ENCODE data around the gene VGF.

VGF gene

GRCh38 chr7:101186844-101187428 is 21.6 kb upstream of the VGF start:
- Histone ChIP-seq H3K4me3 (ENCODE audit: low read length in 2 of 2) (no peak overlapping the region), H3K4me1 (ENCODE audit: control insufficient read depth in 2 of 2, insufficient read depth in 2 of 2, low read length in 2 of 2) (peaks cover 4 to 5% of the 10 kb centered on the region in 2 donors), H3K9ac (ENCODE audit: low read depth in 1 of 2, low read length in 2 of 2) (no peak overlapping the region), H3K27me3 (ENCODE audit: control insufficient read depth in 2 of 2, insufficient read depth in 2 of 2, low read length in 2 of 2) (peaks cover 0 to 3% of the 10 kb centered on the region in 2 donors), H3K9me3 (ENCODE audit: control insufficient read depth in 2 of 2, low read length in 2 of 2) (no peaks in the 10 kb centered on the region), H3K27ac (ENCODE audit: low read depth in 2 of 2, low read length in 2 of 2) (no peak overlapping the region), H3K36me3 (ENCODE audit: control insufficient read depth in 2 of 2, insufficient read depth in 2 of 2, low read length in 2 of 2) (no peaks in the 10 kb centered on the region)

GRCh38 chr7:101186194-101186593 is 20.8 kb upstream of the VGF start:
- peaks cover 4 to 5% of the 10 kb centered on the region in 2 donors for H3K4me1 ChIP-seq (ENCODE audit: control insufficient read depth in 2 of 2, insufficient read depth in 2 of 2, low read length in 2 of 2)
- H3K27ac ChIP-seq (ENCODE audit: low read depth in 2 of 2, low read length in 2 of 2): no peak overlapping the region
- H3K9me3 ChIP-seq (ENCODE audit: control insufficient read depth in 2 of 2, low read length in 2 of 2): no peaks in the 10 kb centered on the region
- H3K27me3 ChIP-seq (ENCODE audit: control insufficient read depth in 2 of 2, insufficient read depth in 2 of 2, low read length in 2 of 2): peaks cover 0 to 3% of the 10 kb centered on the region in 2 donors
- H3K4me3 ChIP-seq (ENCODE audit: low read length in 2 of 2): no peak overlapping the region
- no peak overlapping the region for H3K9ac ChIP-seq (ENCODE audit: low read depth in 1 of 2, low read length in 2 of 2)
- no peaks in the 10 kb centered on the region for H3K36me3 ChIP-seq (ENCODE audit: control insufficient read depth in 2 of 2, insufficient read depth in 2 of 2, low read length in 2 of 2)

- H3K27me3 ChIP-seq (ENCODE audit: control insufficient read depth in 2 of 2, insufficient read depth in 2 of 2, low read length in 2 of 2): peaks cover 5 to 9% of the 10 kb centered on the region in 2 donors
These were observed 20.0 kb upstream of the VGF start for GRCh38 chr7:101185258-101185839.

GRCh38 chr7:101180130-101180755 is 14.9 kb upstream of the VGF start, which contains the start of gene NAT16:
NAT16 (minus strand) TSS chr7:101180293; CDS start chr7:101174807, 5,486 bp downstream.
- no peaks in the 10 kb centered on the region for H3K9me3 ChIP-seq (ENCODE audit: control insufficient read depth in 2 of 2, low read length in 2 of 2)
- H3K27me3 ChIP-seq (ENCODE audit: control insufficient read depth in 2 of 2, insufficient read depth in 2 of 2, low read length in 2 of 2): peaks cover 36 to 37% of the 10 kb centered on the region in 2 donors
- no peak within 1 kb of the TSS for H3K27ac ChIP-seq (ENCODE audit: low read depth in 2 of 2, low read length in 2 of 2)
- no peak within 1 kb of the TSS for H3K4me3 ChIP-seq (ENCODE audit: low read length in 2 of 2)
- H3K9ac ChIP-seq (ENCODE audit: low read depth in 1 of 2, low read length in 2 of 2): no peak within 1 kb of the TSS
- H3K36me3 ChIP-seq (ENCODE audit: control insufficient read depth in 2 of 2, insufficient read depth in 2 of 2, low read length in 2 of 2): no peaks in the 10 kb centered on the region
- H3K4me1 ChIP-seq (ENCODE audit: control insufficient read depth in 2 of 2, insufficient read depth in 2 of 2, low read length in 2 of 2): peaks cover 4 to 5% of the 10 kb centered on the region in 2 donors

More at GRCh38 chr7:101185258-101185839, 20.0 kb upstream of the VGF start:
- H3K9me3 ChIP-seq (ENCODE audit: control insufficient read depth in 2 of 2, low read length in 2 of 2): no peaks in the 10 kb centered on the region
- H3K9ac ChIP-seq (ENCODE audit: low read depth in 1 of 2, low read length in 2 of 2): no peak overlapping the region
- no peak overlapping the region for H3K4me3 ChIP-seq (ENCODE audit: low read length in 2 of 2)
- H3K4me1 ChIP-seq (ENCODE audit: control insufficient read depth in 2 of 2, insufficient read depth in 2 of 2, low read length in 2 of 2): peaks cover 4 to 5% of the 10 kb centered on the region in 2 donors
- no peaks in the 10 kb centered on the region for H3K36me3 ChIP-seq (ENCODE audit: control insufficient read depth in 2 of 2, insufficient read depth in 2 of 2, low read length in 2 of 2)
- H3K27ac ChIP-seq (ENCODE audit: low read depth in 2 of 2, low read length in 2 of 2): no peak overlapping the region

- Histone ChIP-seq H3K36me3 (ENCODE audit: control insufficient read depth in 2 of 2, insufficient read depth in 2 of 2, low read length in 2 of 2) (no peaks in the 10 kb centered on the region), H3K9ac (ENCODE audit: low read depth in 1 of 2, low read length in 2 of 2) (no peak overlapping the region), H3K4me1 (ENCODE audit: control insufficient read depth in 2 of 2, insufficient read depth in 2 of 2, low read length in 2 of 2) (peaks cover 3 to 4% of the 10 kb centered on the region in 2 donors), H3K4me3 (ENCODE audit: low read length in 2 of 2) (no peak overlapping the region), H3K9me3 (ENCODE audit: control insufficient read depth in 2 of 2, low read length in 2 of 2) (no peaks in the 10 kb centered on the region), H3K27ac (ENCODE audit: low read depth in 2 of 2, low read length in 2 of 2) (no peak overlapping the region), H3K27me3 (ENCODE audit: control insufficient read depth in 2 of 2, insufficient read depth in 2 of 2, low read length in 2 of 2) (peaks cover 40 to 41% of the 10 kb centered on the region in 2 donors)
These were observed 14.3 kb upstream of the VGF start for GRCh38 chr7:101179713-101180112.

- Histone ChIP-seq H3K36me3 (ENCODE audit: control insufficient read depth in 2 of 2, insufficient read depth in 2 of 2, low read length in 2 of 2) (no peaks in the 10 kb centered on the region), H3K27ac (ENCODE audit: low read depth in 2 of 2, low read length in 2 of 2) (no peak overlapping the region), H3K4me1 (ENCODE audit: control insufficient read depth in 2 of 2, insufficient read depth in 2 of 2, low read length in 2 of 2) (peaks cover 3 to 4% of the 10 kb centered on the region in 2 donors), H3K9ac (ENCODE audit: low read depth in 1 of 2, low read length in 2 of 2) (no peak overlapping the region), H3K9me3 (ENCODE audit: control insufficient read depth in 2 of 2, low read length in 2 of 2) (no peaks in the 10 kb centered on the region), H3K4me3 (ENCODE audit: low read length in 2 of 2) (no peak overlapping the region), H3K27me3 (ENCODE audit: control insufficient read depth in 2 of 2, insufficient read depth in 2 of 2, low read length in 2 of 2) (peaks cover 44 to 46% of the 10 kb centered on the region in 2 donors)
These were observed 13.7 kb upstream of the VGF start for GRCh38 chr7:101179117-101179516.

GRCh38 chr7:101177644-101178043 is 12.3 kb upstream of the VGF start:
- no peak overlapping the region for H3K27ac ChIP-seq (ENCODE audit: low read depth in 2 of 2, low read length in 2 of 2)
- peaks cover 56 to 61% of the 10 kb centered on the region in 2 donors for H3K27me3 ChIP-seq (ENCODE audit: control insufficient read depth in 2 of 2, insufficient read depth in 2 of 2, low read length in 2 of 2)
- H3K36me3 ChIP-seq (ENCODE audit: control insufficient read depth in 2 of 2, insufficient read depth in 2 of 2, low read length in 2 of 2): no peaks in the 10 kb centered on the region
- no peak overlapping the region for H3K4me3 ChIP-seq (ENCODE audit: low read length in 2 of 2)
- H3K9me3 ChIP-seq (ENCODE audit: control insufficient read depth in 2 of 2, low read length in 2 of 2): no peaks in the 10 kb centered on the region
- peaks cover 7 to 9% of the 10 kb centered on the region in 2 donors for H3K4me1 ChIP-seq (ENCODE audit: control insufficient read depth in 2 of 2, insufficient read depth in 2 of 2, low read length in 2 of 2)
- no peak overlapping the region for H3K9ac ChIP-seq (ENCODE audit: low read depth in 1 of 2, low read length in 2 of 2)

GRCh38 chr7:101175664-101176063 is 10.3 kb upstream of the VGF start:
- Histone ChIP-seq H3K4me1 (ENCODE audit: control insufficient read depth in 2 of 2, insufficient read depth in 2 of 2, low read length in 2 of 2) (peaks cover 11 to 14% of the 10 kb centered on the region in 2 donors), H3K36me3 (ENCODE audit: control insufficient read depth in 2 of 2, insufficient read depth in 2 of 2, low read length in 2 of 2) (no peaks in the 10 kb centered on the region), H3K9me3 (ENCODE audit: control insufficient read depth in 2 of 2, low read length in 2 of 2) (no peaks in the 10 kb centered on the region), H3K9ac (ENCODE audit: low read depth in 1 of 2, low read length in 2 of 2) (no peak overlapping the region), H3K27me3 (ENCODE audit: control insufficient read depth in 2 of 2, insufficient read depth in 2 of 2, low read length in 2 of 2) (peaks cover 69 to 77% of the 10 kb centered on the region in 2 donors), H3K27ac (ENCODE audit: low read depth in 2 of 2, low read length in 2 of 2) (no peak overlapping the region), H3K4me3 (ENCODE audit: low read length in 2 of 2) (no peak overlapping the region)

- Histone ChIP-seq H3K9ac (ENCODE audit: low read depth in 1 of 2, low read length in 2 of 2) (no peak overlapping the region), H3K4me3 (ENCODE audit: low read length in 2 of 2) (no peak overlapping the region), H3K27ac (ENCODE audit: low read depth in 2 of 2, low read length in 2 of 2) (no peak overlapping the region), H3K4me1 (ENCODE audit: control insufficient read depth in 2 of 2, insufficient read depth in 2 of 2, low read length in 2 of 2) (peaks cover 15 to 19% of the 10 kb centered on the region in 2 donors), H3K27me3 (ENCODE audit: control insufficient read depth in 2 of 2, insufficient read depth in 2 of 2, low read length in 2 of 2) (peaks cover 78 to 81% of the 10 kb centered on the region in 2 donors), H3K36me3 (ENCODE audit: control insufficient read depth in 2 of 2, insufficient read depth in 2 of 2, low read length in 2 of 2) (no peaks in the 10 kb centered on the region), H3K9me3 (ENCODE audit: control insufficient read depth in 2 of 2, low read length in 2 of 2) (no peaks in the 10 kb centered on the region)
These were observed 9.0 kb upstream of the VGF start for GRCh38 chr7:101174322-101174854.

GRCh38 chr7:101173752-101174244 is 8.4 kb upstream of the VGF start:
- no peak overlapping the region for H3K27ac ChIP-seq (ENCODE audit: low read depth in 2 of 2, low read length in 2 of 2)
- peaks cover 17 to 20% of the 10 kb centered on the region in 2 donors for H3K4me1 ChIP-seq (ENCODE audit: control insufficient read depth in 2 of 2, insufficient read depth in 2 of 2, low read length in 2 of 2)
- H3K36me3 ChIP-seq (ENCODE audit: control insufficient read depth in 2 of 2, insufficient read depth in 2 of 2, low read length in 2 of 2): no peaks in the 10 kb centered on the region
- H3K4me3 ChIP-seq (ENCODE audit: low read length in 2 of 2): no peak overlapping the region
- no peak overlapping the region for H3K9ac ChIP-seq (ENCODE audit: low read depth in 1 of 2, low read length in 2 of 2)
- peaks cover 79 to 83% of the 10 kb centered on the region in 2 donors for H3K27me3 ChIP-seq (ENCODE audit: control insufficient read depth in 2 of 2, insufficient read depth in 2 of 2, low read length in 2 of 2)
- H3K9me3 ChIP-seq (ENCODE audit: control insufficient read depth in 2 of 2, low read length in 2 of 2): no peaks in the 10 kb centered on the region

Measured in mucosa of rectum (tissue), 2 donors.